AG04449 (cell line): ENCODE measurements around the gene CASR.

Source experiments
- CTCF ChIA-PET: fragments of 350-600 bp; formaldehyde crosslinking; extraction: SDS; loops from one replicate; lab custom pipeline; 2021; ENCODE audit warnings: antibody characterized with exemption; lab: Yijun Ruan, JAX
- POLR2A ChIA-PET: fragments of 400-600, 350-600 bp; formaldehyde crosslinking; extraction: SDS; loops from one replicate; lab custom pipeline; 2020; ENCODE audit warnings: antibody characterized with exemption, inconsistent platforms; lab: Yijun Ruan, JAX
- DNase-seq: peaks from one replicate; pipeline ENCODE4 v3.0.0-alpha.2; 2010; ENCODE audit warnings: low read depth, low spot score
- H3K4me3 ChIP-seq: 2 replicates; pipeline ENCODE4 v1.5.1; 2011; ENCODE audit warnings: low read depth, mild to moderate bottlenecking, control low read depth, low read length
- CTCF ChIP-seq: IDR thresholded peaks from one replicate; pipeline ENCODE4 v1.5.1; 2011; ENCODE audit warnings: mild to moderate bottlenecking, moderate library complexity, low read length, control low read depth, inconsistent platforms; ENCODE audit not compliant: insufficient read depth; ENCODE audit errors: missing control alignments

The CASR gene

DNA sequence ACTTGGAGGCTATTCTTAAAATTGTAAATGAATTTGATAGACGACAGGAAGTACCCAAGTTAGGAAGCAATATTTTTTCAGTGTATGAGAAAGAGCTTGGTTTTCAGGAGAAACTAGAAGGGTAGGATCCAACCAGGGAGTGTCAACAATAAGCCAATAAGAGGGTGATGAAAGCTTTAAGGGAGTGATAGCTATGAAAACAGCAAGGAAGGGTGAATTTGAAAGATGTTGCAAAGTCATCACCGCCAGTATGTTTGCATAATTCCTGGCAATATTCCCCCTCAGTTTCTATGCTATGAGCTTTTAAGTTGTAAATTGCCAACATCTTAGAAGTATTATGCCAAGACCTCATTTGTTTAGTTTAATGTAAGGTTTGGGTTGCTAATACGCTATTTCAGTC, 129.8 kb downstream of the CASR start:
- POLR2A ChIA-PET = no interaction called here

GRCh38 chr3:122314228-122314876, 130.9 kb downstream of the CASR start:
- TF ChIP-seq CTCF = no peak
- DNase-seq = no peak
- CTCF ChIA-PET = no interaction called here
- H3K4me3 ChIP-seq = no peak overlapping the region
- POLR2A ChIA-PET = no interaction called here

More for the DNA sequence above, 129.8 kb downstream of the CASR start:
- CTCF ChIA-PET = no interaction called here
- TF ChIP-seq CTCF = no peak
- no peak overlapping the region for H3K4me3 ChIP-seq
- DNase-seq = no peak

DNA sequence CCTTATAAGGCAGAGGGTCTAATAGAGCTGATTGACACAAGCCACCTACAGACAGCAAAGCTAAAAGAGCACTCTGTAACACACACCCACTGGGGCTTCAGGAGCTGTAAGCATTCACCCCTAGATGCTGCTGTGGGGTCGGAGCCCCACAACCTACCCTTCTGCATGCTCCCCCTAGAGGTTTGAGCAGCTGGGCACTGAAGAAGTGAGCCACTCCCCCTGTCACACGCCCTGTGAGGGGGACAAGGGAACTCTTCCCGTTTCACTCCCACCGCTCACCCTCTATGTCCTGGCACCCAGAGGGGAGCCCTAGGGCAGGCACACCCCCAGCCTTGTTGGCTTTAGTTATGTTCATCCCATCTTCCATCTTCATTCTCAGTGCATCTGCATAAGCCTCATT, 132.2 kb downstream of the CASR start:
- no peak overlapping the region for H3K4me3 ChIP-seq
- ChIA-PET CTCF (no interaction called here), POLR2A (no interaction called here)
- TF ChIP-seq CTCF = no peak
- no peak for DNase-seq

DNA sequence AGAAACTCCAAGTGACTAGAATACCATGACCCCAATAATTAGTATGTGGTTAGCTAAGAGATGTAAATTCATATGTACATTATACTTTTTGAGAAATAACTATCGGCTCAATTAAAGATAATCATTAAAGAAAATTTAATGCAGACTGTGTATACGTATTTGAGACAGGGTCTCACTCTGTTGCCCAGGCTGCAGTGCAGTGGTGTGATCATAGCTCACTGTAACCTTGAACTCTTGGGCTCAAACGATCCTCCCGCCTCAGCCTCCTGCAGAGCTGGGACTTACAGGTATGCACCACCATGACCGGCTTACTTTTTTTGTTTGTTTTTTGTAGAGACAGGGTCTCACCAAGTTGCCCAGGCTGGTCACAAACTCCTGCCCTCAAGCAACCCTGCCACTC, 132.9 kb downstream of the CASR start:
- DNase-seq = no peak
- ChIA-PET CTCF (no interaction called here), POLR2A (no interaction called here)
- H3K4me3 ChIP-seq = no peak overlapping the region
- TF ChIP-seq CTCF = no peak

- TF ChIP-seq CTCF = no peak
- DNase-seq = no peak
- POLR2A ChIA-PET = no interaction called here
- CTCF ChIA-PET = no interaction called here
- no peak overlapping the region for H3K4me3 ChIP-seq
These were observed 135.2 kb downstream of the CASR start for GRCh38 chr3:122318620-122319019.

GRCh38 chr3:122322095-122323075, 138.9 kb downstream of the CASR start:
- ChIA-PET CTCF (no interaction called here), POLR2A (no interaction called here)
- TF ChIP-seq CTCF = no peak
- no peak for DNase-seq
- no peak overlapping the region for H3K4me3 ChIP-seq
